ENCODE measurements around the gene FBXL20. TPM values are rescaled to one million over a fixed set of nuclear protein-coding genes. Genes with fewer than 3 reads are reported as not detected.

FBXL20 gene
- total and polyA plus RNA-seq, 4 donors, result 1.6 to 8.4 (median 5.2) TPM

- Histone ChIP-seq H3K27me3 (ENCODE audit: control insufficient read depth in 4 of 4, insufficient read depth in 4 of 4, low read length in 3 of 4) (no peaks in the 10 kb centered on the region), H3K27ac (ENCODE audit: low read depth in 1 of 2, low read length in 2 of 2) (no peak overlapping the region), H3K4me1 (ENCODE audit: control insufficient read depth in 4 of 4, insufficient read depth in 4 of 4, low read length in 3 of 4) (peaks cover 0 to 11% (median 5%) of the 10 kb centered on the region in 4 donors), H3K9ac (ENCODE audit: low read depth in 1 of 2, low read length in 2 of 2) (no peak overlapping the region), H3K4me3 (ENCODE audit: low read depth in 1 of 3, low read length in 3 of 3) (no peak overlapping the region), H3K9me3 (ENCODE audit: control insufficient read depth in 4 of 4, low read length in 3 of 4) (no peaks in the 10 kb centered on the region), H3K36me3 (ENCODE audit: control insufficient read depth in 4 of 4, insufficient read depth in 3 of 4, low read depth in 1 of 4, low read length in 3 of 4) (no peaks in the 10 kb centered on the region)
- WGBS, result 82% methylated on average over 4 of the region's 4 CpGs
- DNase-seq (ENCODE audit: low spot score), result no peak
- no peak for TF ChIP-seq EGR1 (IDR thresholded peaks at IDR 0.05; ENCODE audit: low read depth in 2 of 2)
- TF ChIP-seq SP1 (IDR thresholded peaks at IDR 0.05), result no peak
- TF ChIP-seq HNF4A (conservative IDR thresholded peaks at IDR 0.05), result no peak
- no peak for TF ChIP-seq REST (IDR thresholded peaks at IDR 0.05)
- no peak for TF ChIP-seq CTCF (IDR thresholded peaks at IDR 0.05; ENCODE audit: low read depth, low read length, missing input control)
- no peak for TF ChIP-seq RXRA (IDR thresholded peaks at IDR 0.05)
These were observed 36.2 kb downstream of the FBXL20 start for GRCh38 chr17:39365242-39365641.

- no peaks in the 10 kb centered on the region for H3K9me3 ChIP-seq (ENCODE audit: control insufficient read depth in 4 of 4, low read length in 3 of 4)
- WGBS, result 91% methylated on average over 8 of the region's 8 CpGs
- no peak for TF ChIP-seq RXRA (IDR thresholded peaks at IDR 0.05)
- no peak for TF ChIP-seq FOXA2 (IDR thresholded peaks at IDR 0.05)
- no peak for TF ChIP-seq GABPA (IDR thresholded peaks at IDR 0.05 in 1 of 2, conservative IDR thresholded peaks at IDR 0.05 in 1 of 2)
- TF ChIP-seq CTCF (IDR thresholded peaks at IDR 0.05; ENCODE audit: low read depth, low read length, missing input control), result no peak
- TF ChIP-seq RAD21 (IDR thresholded peaks at IDR 0.05), result no peak
- no peak for TF ChIP-seq FOXA1 (IDR thresholded peaks at IDR 0.05)
- no peak for TF ChIP-seq HNF4G (IDR thresholded peaks at IDR 0.05)
- no peak for TF ChIP-seq JUND (IDR thresholded peaks at IDR 0.05)
- no peak for TF ChIP-seq ATF3 (IDR thresholded peaks at IDR 0.05)
- TF ChIP-seq NR2F2 (IDR thresholded peaks at IDR 0.05), result no peak
- TF ChIP-seq MAX (IDR thresholded peaks at IDR 0.05), result no peak
- no peaks in the 10 kb centered on the region for H3K27me3 ChIP-seq (ENCODE audit: control insufficient read depth in 4 of 4, insufficient read depth in 4 of 4, low read length in 3 of 4)
- DNase-seq (ENCODE audit: low spot score), result no peak
- H3K9ac ChIP-seq (ENCODE audit: low read depth in 1 of 2, low read length in 2 of 2), result no peak overlapping the region
- H3K27ac ChIP-seq (ENCODE audit: low read depth in 1 of 2, low read length in 2 of 2), result no peak overlapping the region
- peaks cover 0 to 17% (median 7%) of the 10 kb centered on the region in 4 donors for H3K4me1 ChIP-seq (ENCODE audit: control insufficient read depth in 4 of 4, insufficient read depth in 4 of 4, low read length in 3 of 4)
- H3K36me3 ChIP-seq (ENCODE audit: control insufficient read depth in 4 of 4, insufficient read depth in 3 of 4, low read depth in 1 of 4, low read length in 3 of 4), result no peaks in the 10 kb centered on the region
- no peak overlapping the region for H3K4me3 ChIP-seq (ENCODE audit: low read depth in 1 of 3, low read length in 3 of 3)
These were observed 37.0 kb downstream of the FBXL20 start for GRCh38 chr17:39364236-39365025.

Measured in liver (tissue), 9 donors.